ENCODE data around the gene MAP2K6.

The MAP2K6 gene

GRCh38 chr17:69406941-69407340 is 7.6 kb upstream of the MAP2K6 start:
- Histone ChIP-seq H3K27me3 (ENCODE audit: control insufficient read depth, insufficient read depth, low read length) (no peaks in the 10 kb centered on the region), H3K9me3 (ENCODE audit: control insufficient read depth, insufficient read depth, low read length) (no peaks in the 10 kb centered on the region), H3K4me3 (ENCODE audit: low read length) (no peak overlapping the region), H3K27ac (ENCODE audit: low read length) (no peak overlapping the region), H3K36me3 (ENCODE audit: control insufficient read depth, insufficient read depth, low read length) (no peaks in the 10 kb centered on the region), H3K4me1 (ENCODE audit: control insufficient read depth, insufficient read depth, low read length) (no peaks in the 10 kb centered on the region)
- no peak for DNase-seq (ENCODE audit: low read depth, low spot score)

GRCh38 chr17:69407759-69408158 is 6.7 kb upstream of the MAP2K6 start:
- WGBS (ENCODE audit: insufficient coverage, insufficient read length), result 100% methylated on average over 1 of the region's 1 CpG
- Histone ChIP-seq H3K9me3 (ENCODE audit: control insufficient read depth, insufficient read depth, low read length) (no peaks in the 10 kb centered on the region), H3K4me1 (ENCODE audit: control insufficient read depth, insufficient read depth, low read length) (no peaks in the 10 kb centered on the region), H3K27ac (ENCODE audit: low read length) (no peak overlapping the region), H3K36me3 (ENCODE audit: control insufficient read depth, insufficient read depth, low read length) (no peaks in the 10 kb centered on the region), H3K27me3 (ENCODE audit: control insufficient read depth, insufficient read depth, low read length) (no peaks in the 10 kb centered on the region), H3K4me3 (ENCODE audit: low read length) (no peak overlapping the region)
- DNase-seq (ENCODE audit: low read depth, low spot score), result no peak

- no CpG with 5 or more reads among the region's 2 CpGs for WGBS (ENCODE audit: insufficient coverage, insufficient read length)
- no peak overlapping the region for H3K27ac ChIP-seq (ENCODE audit: low read length)
- H3K9me3 ChIP-seq (ENCODE audit: control insufficient read depth, insufficient read depth, low read length), result no peaks in the 10 kb centered on the region
- no peaks in the 10 kb centered on the region for H3K4me1 ChIP-seq (ENCODE audit: control insufficient read depth, insufficient read depth, low read length)
- H3K36me3 ChIP-seq (ENCODE audit: control insufficient read depth, insufficient read depth, low read length), result no peaks in the 10 kb centered on the region
- H3K4me3 ChIP-seq (ENCODE audit: low read length), result no peak overlapping the region
- no peak for DNase-seq (ENCODE audit: low read depth, low spot score)
- no peaks in the 10 kb centered on the region for H3K27me3 ChIP-seq (ENCODE audit: control insufficient read depth, insufficient read depth, low read length)
Measured at GRCh38 chr17:69410671-69411070, 3.8 kb upstream of the MAP2K6 start.

GRCh38 chr17:69411766-69412165 is 2.7 kb upstream of the MAP2K6 start:
- no peak overlapping the region for H3K4me3 ChIP-seq (ENCODE audit: low read length)
- WGBS (ENCODE audit: insufficient coverage, insufficient read length), result no CpG with 5 or more reads among the region's 4 CpGs
- H3K4me1 ChIP-seq (ENCODE audit: control insufficient read depth, insufficient read depth, low read length), result no peaks in the 10 kb centered on the region
- H3K27ac ChIP-seq (ENCODE audit: low read length), result no peak overlapping the region
- no peaks in the 10 kb centered on the region for H3K27me3 ChIP-seq (ENCODE audit: control insufficient read depth, insufficient read depth, low read length)
- no peaks in the 10 kb centered on the region for H3K9me3 ChIP-seq (ENCODE audit: control insufficient read depth, insufficient read depth, low read length)
- H3K36me3 ChIP-seq (ENCODE audit: control insufficient read depth, insufficient read depth, low read length), result no peaks in the 10 kb centered on the region
- no peak for DNase-seq (ENCODE audit: low read depth, low spot score)

- H3K27ac ChIP-seq (ENCODE audit: low read length), result no peak overlapping the region
- WGBS (ENCODE audit: insufficient coverage, insufficient read length), result no CpG with 5 or more reads among the region's 4 CpGs
- no peak overlapping the region for H3K4me3 ChIP-seq (ENCODE audit: low read length)
Measured at GRCh38 chr17:69412251-69412671, 2.2 kb upstream of the MAP2K6 start.

GRCh38 chr17:69415431-69415830 is 934 bp downstream of the MAP2K6 start:
- no CpG with 5 or more reads among the region's 6 CpGs for WGBS (ENCODE audit: insufficient coverage, insufficient read length)
- no peaks in the 10 kb centered on the region for H3K36me3 ChIP-seq (ENCODE audit: control insufficient read depth, insufficient read depth, low read length)
- no peaks in the 10 kb centered on the region for H3K9me3 ChIP-seq (ENCODE audit: control insufficient read depth, insufficient read depth, low read length)
- H3K27me3 ChIP-seq (ENCODE audit: control insufficient read depth, insufficient read depth, low read length), result no peaks in the 10 kb centered on the region
- no peak overlapping the region for H3K27ac ChIP-seq (ENCODE audit: low read length)
- no peak for DNase-seq (ENCODE audit: low read depth, low spot score)
- no peak overlapping the region; the same call in 1 of the 2 replicates for H3K4me3 ChIP-seq (ENCODE audit: low read length)
- no peaks in the 10 kb centered on the region for H3K4me1 ChIP-seq (ENCODE audit: control insufficient read depth, insufficient read depth, low read length)

More at GRCh38 chr17:69412251-69412671, 2.2 kb upstream of the MAP2K6 start:
- Histone ChIP-seq H3K27me3 (ENCODE audit: control insufficient read depth, insufficient read depth, low read length) (no peaks in the 10 kb centered on the region), H3K9me3 (ENCODE audit: control insufficient read depth, insufficient read depth, low read length) (no peaks in the 10 kb centered on the region), H3K4me1 (ENCODE audit: control insufficient read depth, insufficient read depth, low read length) (no peaks in the 10 kb centered on the region), H3K36me3 (ENCODE audit: control insufficient read depth, insufficient read depth, low read length) (no peaks in the 10 kb centered on the region)
- DNase-seq (ENCODE audit: low read depth, low spot score), result no peak

GRCh38 chr17:69417545-69418483 is 3.3 kb downstream of the MAP2K6 start:
- no peaks in the 10 kb centered on the region for H3K9me3 ChIP-seq (ENCODE audit: control insufficient read depth, insufficient read depth, low read length)
- no peak for DNase-seq (ENCODE audit: low read depth, low spot score)
- H3K27me3 ChIP-seq (ENCODE audit: control insufficient read depth, insufficient read depth, low read length), result no peaks in the 10 kb centered on the region
- WGBS (ENCODE audit: insufficient coverage, insufficient read length), result no CpG with 5 or more reads among the region's 5 CpGs
- H3K4me3 ChIP-seq (ENCODE audit: low read length), result no peak overlapping the region
- H3K36me3 ChIP-seq (ENCODE audit: control insufficient read depth, insufficient read depth, low read length), result no peaks in the 10 kb centered on the region
- H3K27ac ChIP-seq (ENCODE audit: low read length), result no peak overlapping the region
- H3K4me1 ChIP-seq (ENCODE audit: control insufficient read depth, insufficient read depth, low read length), result no peaks in the 10 kb centered on the region

GRCh38 chr17:69418535-69418934 is 4.0 kb downstream of the MAP2K6 start:
- Histone ChIP-seq H3K4me3 (ENCODE audit: low read length) (no peak overlapping the region), H3K9me3 (ENCODE audit: control insufficient read depth, insufficient read depth, low read length) (no peaks in the 10 kb centered on the region), H3K36me3 (ENCODE audit: control insufficient read depth, insufficient read depth, low read length) (no peaks in the 10 kb centered on the region), H3K27me3 (ENCODE audit: control insufficient read depth, insufficient read depth, low read length) (no peaks in the 10 kb centered on the region), H3K27ac (ENCODE audit: low read length) (no peak overlapping the region), H3K4me1 (ENCODE audit: control insufficient read depth, insufficient read depth, low read length) (no peaks in the 10 kb centered on the region)
- no peak for DNase-seq (ENCODE audit: low read depth, low spot score)
- WGBS (ENCODE audit: insufficient coverage, insufficient read length), result no CpG with 5 or more reads among the region's 2 CpGs

GRCh38 chr17:69423450-69423849 is 9.0 kb downstream of the MAP2K6 start:
- no peak for DNase-seq (ENCODE audit: low read depth, low spot score)
- Histone ChIP-seq H3K36me3 (ENCODE audit: control insufficient read depth, insufficient read depth, low read length) (no peaks in the 10 kb centered on the region), H3K27me3 (ENCODE audit: control insufficient read depth, insufficient read depth, low read length) (no peaks in the 10 kb centered on the region), H3K4me1 (ENCODE audit: control insufficient read depth, insufficient read depth, low read length) (no peaks in the 10 kb centered on the region; the same call in 1 of the 2 replicates), H3K4me3 (ENCODE audit: low read length) (no peak overlapping the region), H3K27ac (ENCODE audit: low read length) (no peak overlapping the region), H3K9me3 (ENCODE audit: control insufficient read depth, insufficient read depth, low read length) (no peaks in the 10 kb centered on the region)
- no CpG with 5 or more reads among the region's 5 CpGs for WGBS (ENCODE audit: insufficient coverage, insufficient read length)

- no peaks in the 10 kb centered on the region for H3K9me3 ChIP-seq (ENCODE audit: control insufficient read depth, insufficient read depth, low read length)
- H3K27ac ChIP-seq (ENCODE audit: low read length), result no peak overlapping the region
- no CpG with 5 or more reads among the region's 8 CpGs for WGBS (ENCODE audit: insufficient coverage, insufficient read length)
- DNase-seq (ENCODE audit: low read depth, low spot score), result no peak
- H3K27me3 ChIP-seq (ENCODE audit: control insufficient read depth, insufficient read depth, low read length), result no peaks in the 10 kb centered on the region
- no peaks in the 10 kb centered on the region for H3K36me3 ChIP-seq (ENCODE audit: control insufficient read depth, insufficient read depth, low read length)
- H3K4me1 ChIP-seq (ENCODE audit: control insufficient read depth, insufficient read depth, low read length), result no peaks in the 10 kb centered on the region; the same call in 1 of the 2 replicates
- no peak overlapping the region for H3K4me3 ChIP-seq (ENCODE audit: low read length)
Measured at GRCh38 chr17:69424287-69425041, 10.0 kb downstream of the MAP2K6 start.
